ENCODE results near the gene THAP7. TPM values are rescaled to one million over a fixed set of nuclear protein-coding genes. Genes with fewer than 3 reads are reported as not detected.
A peak's percentile ranks its signal among the peaks of the same experiment; 100 is the strongest.

Gene THAP7
- total RNA-seq, 4 donors from 2014 or later = 38.5 to 49.0 (median 42.5) TPM

DNA sequence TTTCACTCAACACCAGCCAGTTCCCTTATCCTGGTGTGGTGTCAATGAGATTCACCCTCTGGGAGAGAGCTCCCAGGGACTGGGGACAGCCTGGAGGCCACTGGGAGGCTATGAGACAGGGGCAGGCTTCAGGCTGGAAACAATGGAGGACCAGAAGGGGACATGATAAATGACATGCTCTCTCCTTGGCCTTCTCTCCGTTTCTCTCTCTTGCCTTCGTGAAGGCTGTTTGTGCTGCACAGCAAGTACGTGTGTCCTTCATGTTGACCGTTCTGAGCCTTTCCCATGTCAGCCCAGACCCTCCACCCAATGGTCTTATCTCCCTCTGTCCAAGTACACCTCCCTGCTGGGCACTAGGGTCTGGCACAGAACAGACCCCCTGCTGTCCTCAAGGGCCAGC, 21.4 kb downstream of the THAP7 start:
- ATAC-seq = no peak
- TF ChIP-seq POLR2AphosphoS5 (IDR thresholded peaks at IDR 0.05) (no peak), EP300 (IDR thresholded peaks at IDR 0.05) (no peak), POLR2A (IDR thresholded peaks at IDR 0.05) (no peak)
- TF ChIP-seq, protein P1, sequence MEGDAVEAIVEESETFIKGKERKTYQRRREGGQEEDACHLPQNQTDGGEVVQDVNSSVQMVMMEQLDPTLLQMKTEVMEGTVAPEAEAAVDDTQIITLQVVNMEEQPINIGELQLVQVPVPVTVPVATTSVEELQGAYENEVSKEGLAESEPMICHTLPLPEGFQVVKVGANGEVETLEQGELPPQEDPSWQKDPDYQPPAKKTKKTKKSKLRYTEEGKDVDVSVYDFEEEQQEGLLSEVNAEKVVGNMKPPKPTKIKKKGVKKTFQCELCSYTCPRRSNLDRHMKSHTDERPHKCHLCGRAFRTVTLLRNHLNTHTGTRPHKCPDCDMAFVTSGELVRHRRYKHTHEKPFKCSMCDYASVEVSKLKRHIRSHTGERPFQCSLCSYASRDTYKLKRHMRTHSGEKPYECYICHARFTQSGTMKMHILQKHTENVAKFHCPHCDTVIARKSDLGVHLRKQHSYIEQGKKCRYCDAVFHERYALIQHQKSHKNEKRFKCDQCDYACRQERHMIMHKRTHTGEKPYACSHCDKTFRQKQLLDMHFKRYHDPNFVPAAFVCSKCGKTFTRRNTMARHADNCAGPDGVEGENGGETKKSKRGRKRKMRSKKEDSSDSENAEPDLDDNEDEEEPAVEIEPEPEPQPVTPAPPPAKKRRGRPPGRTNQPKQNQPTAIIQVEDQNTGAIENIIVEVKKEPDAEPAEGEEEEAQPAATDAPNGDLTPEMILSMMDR (IDR thresholded peaks at IDR 0.05) = no peak
- Histone ChIP-seq H3K9me3 (peaks cover 0 to 9% (median 0%) of the 10 kb centered on the region in 3 donors), H3K4me1 (peaks cover 3 to 49% (median 32%) of the 10 kb centered on the region in 3 donors), H3K36me3 (peaks cover 0 to 19% of the 10 kb centered on the region in 2 donors), H3K4me3 (no peak overlapping the region), H3K27me3 (no peaks in the 10 kb centered on the region), H3K27ac (peak overlapping the region in 3 of 4 donors; percentile 27 to 95 (median 94))
- WGBS, 2 donors (ENCODE audit: low coverage in 1 of 2) = 75 to 83% methylated on average over 4 of the region's 4 CpGs

DNA sequence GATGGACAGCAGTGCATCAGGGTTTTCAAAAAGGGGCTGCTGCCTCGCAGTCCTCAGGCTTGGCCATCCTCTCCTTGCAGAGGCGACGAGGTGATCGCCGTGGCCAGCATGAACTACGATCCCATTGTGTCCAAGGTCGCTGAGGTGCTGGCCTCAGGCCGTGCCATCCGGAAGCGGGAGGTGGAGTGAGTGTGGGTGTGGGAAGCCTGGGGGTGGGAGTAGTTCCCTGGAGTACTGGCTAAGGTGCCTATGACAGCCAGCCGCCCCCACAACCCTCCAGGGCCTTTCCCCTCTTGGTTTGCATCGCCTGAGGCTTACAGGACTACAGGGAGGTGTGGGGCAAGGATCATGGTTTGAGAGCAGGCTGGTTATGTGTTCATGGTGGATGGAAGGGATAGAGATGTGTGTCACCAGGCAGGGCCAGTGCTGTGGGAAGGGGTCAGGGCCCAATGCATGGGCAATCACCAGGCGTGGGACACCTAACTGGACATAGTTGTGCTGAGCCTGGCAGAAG, 21.9 kb downstream of the THAP7 start:
- Histone ChIP-seq H3K27ac (peak overlapping the region in 3 of 4 donors; percentile 27 to 95 (median 94)), H3K4me1 (peaks cover 3 to 49% (median 32%) of the 10 kb centered on the region in 3 donors), H3K4me3 (peak overlapping the region in 1 of 2 donors; percentile 40), H3K9me3 (peaks cover 0 to 9% (median 0%) of the 10 kb centered on the region in 3 donors), H3K36me3 (peaks cover 0 to 14% of the 10 kb centered on the region in 2 donors), H3K27me3 (no peaks in the 10 kb centered on the region)
- TF ChIP-seq POLR2AphosphoS5 (IDR thresholded peaks at IDR 0.05) = no peak
- no peak for TF ChIP-seq EP300 (IDR thresholded peaks at IDR 0.05)
- TF ChIP-seq, protein P1 (IDR thresholded peaks at IDR 0.05) = no peak
- WGBS, 2 donors (ENCODE audit: low coverage in 1 of 2) = 100% methylated on average over 1 of the region's 13 CpGs; no CpG with 5 or more reads in 1 of the 2 donors
- ATAC-seq = no peak

DNA sequence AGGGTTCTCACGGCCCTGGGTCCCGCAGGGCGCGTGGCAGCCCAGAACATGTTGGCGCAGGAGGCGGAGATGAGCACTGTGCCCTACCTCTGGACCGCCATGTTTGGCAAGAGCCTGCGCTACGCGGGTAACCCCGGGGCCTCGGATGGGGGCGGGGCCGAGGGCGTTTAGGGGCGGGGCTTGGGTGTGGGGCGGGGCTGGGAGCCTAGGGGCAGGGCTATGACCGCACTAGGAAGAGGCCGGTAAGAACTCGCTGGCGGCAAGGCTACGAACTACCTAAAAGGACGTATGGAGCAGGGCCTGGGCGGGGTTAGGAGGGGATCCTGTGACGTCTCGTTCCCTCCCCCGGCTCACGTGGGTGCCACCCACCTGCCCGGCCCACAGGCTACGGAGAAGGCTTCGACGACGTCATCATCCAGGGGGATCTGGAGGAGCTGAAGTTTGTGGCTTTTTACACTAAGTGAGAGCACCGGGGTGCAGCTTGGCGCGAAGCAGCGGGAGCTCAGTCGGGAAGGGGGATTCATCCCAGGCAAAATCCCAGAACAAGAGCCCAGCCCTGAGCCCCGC, 22.6 kb downstream of the THAP7 start:
- ATAC-seq = peak; percentile 59
- TF ChIP-seq POLR2AphosphoS5 (IDR thresholded peaks at IDR 0.05) (no peak), POLR2A (IDR thresholded peaks at IDR 0.05) (no peak), EP300 (IDR thresholded peaks at IDR 0.05) (no peak)
- TF ChIP-seq, protein P1 (IDR thresholded peaks at IDR 0.05) = no peak
- 0% methylated on average over 1 of the region's 39 CpGs; no CpG with 5 or more reads in 1 of the 2 donors for WGBS, 2 donors (ENCODE audit: low coverage in 1 of 2)

DNA sequence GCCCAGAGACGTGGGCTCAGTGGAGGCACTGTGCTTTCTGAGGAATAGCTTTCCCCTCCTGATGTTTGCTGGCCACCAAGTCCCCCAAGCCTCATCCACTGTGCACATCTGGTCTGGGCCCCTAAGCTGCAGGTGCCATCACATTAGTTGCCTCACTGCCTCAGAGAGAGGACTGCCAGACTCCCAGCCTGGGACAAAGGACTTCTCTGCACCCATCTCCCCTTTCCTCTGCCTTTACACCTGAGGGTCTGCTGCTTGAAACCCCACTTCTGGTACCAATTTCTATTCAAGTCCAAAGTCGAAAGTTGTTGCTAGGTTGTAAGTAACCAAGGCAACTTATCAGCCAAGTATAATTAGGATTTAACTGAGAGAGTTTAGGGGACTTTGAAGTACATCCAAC, 23.5 kb downstream of the THAP7 start:
- WGBS, 2 donors (ENCODE audit: low coverage in 1 of 2) = 60 to 71% methylated on average over 1 of the region's 2 CpGs

More for the DNA sequence above, 22.6 kb downstream of the THAP7 start:
- Histone ChIP-seq H3K36me3 (peaks cover 0 to 7% of the 10 kb centered on the region in 2 donors), H3K27me3 (no peaks in the 10 kb centered on the region), H3K27ac (peak overlapping the region in 3 of 4 donors; percentile 27 to 95 (median 94)), H3K9me3 (peaks cover 0 to 9% (median 0%) of the 10 kb centered on the region in 3 donors), H3K4me3 (peak overlapping the region in 1 of 2 donors; percentile 40), H3K4me1 (peaks cover 3 to 45% (median 32%) of the 10 kb centered on the region in 3 donors)

More for the DNA sequence above, 23.5 kb downstream of the THAP7 start:
- H3K4me1 ChIP-seq = peaks cover 3 to 36% (median 26%) of the 10 kb centered on the region in 3 donors
- peaks cover 0 to 9% (median 0%) of the 10 kb centered on the region in 3 donors for H3K9me3 ChIP-seq
- H3K27me3 ChIP-seq = no peaks in the 10 kb centered on the region
- H3K4me3 ChIP-seq = no peak overlapping the region
- ATAC-seq = no peak
- TF ChIP-seq, protein P1 (IDR thresholded peaks at IDR 0.05) = no peak
- no peak for TF ChIP-seq EP300 (IDR thresholded peaks at IDR 0.05)
- H3K36me3 ChIP-seq = no peaks in the 10 kb centered on the region
- no peak overlapping the region for H3K27ac ChIP-seq
